Measurements from ENCODE around the gene EFNA1.

The EFNA1 gene

GRCh38 chr1:155173478-155174323 is 46.0 kb downstream of the EFNA1 start, which contains the start of gene TRIM46:
TSS of gene TRIM46 (plus strand) at chr1:155173849. CDS start at chr1:155173967, 118 bp downstream.
- Histone ChIP-seq H3K4me3 (ENCODE audit: low read depth, low read length) (peak within 1 kb of the TSS; percentile 96), H3K27me3 (replicated peaks) (no peaks in the 10 kb centered on the region), H3K27ac (peak within 1 kb of the TSS; percentile 90), H3K36me3 (replicated peaks) (peaks cover 23% of the 10 kb centered on the region)
- peak; percentile 49 for DNase-seq
- no peak for TF ChIP-seq CTCF (IDR thresholded peaks at IDR 0.05; ENCODE audit: low read depth, low read length, missing control alignments)
- in situ Hi-C loops (cut with HindIII; ENCODE audit: low pct_ligation_motif_present, low sequenced_read_pairs) = no loop called here

DNA sequence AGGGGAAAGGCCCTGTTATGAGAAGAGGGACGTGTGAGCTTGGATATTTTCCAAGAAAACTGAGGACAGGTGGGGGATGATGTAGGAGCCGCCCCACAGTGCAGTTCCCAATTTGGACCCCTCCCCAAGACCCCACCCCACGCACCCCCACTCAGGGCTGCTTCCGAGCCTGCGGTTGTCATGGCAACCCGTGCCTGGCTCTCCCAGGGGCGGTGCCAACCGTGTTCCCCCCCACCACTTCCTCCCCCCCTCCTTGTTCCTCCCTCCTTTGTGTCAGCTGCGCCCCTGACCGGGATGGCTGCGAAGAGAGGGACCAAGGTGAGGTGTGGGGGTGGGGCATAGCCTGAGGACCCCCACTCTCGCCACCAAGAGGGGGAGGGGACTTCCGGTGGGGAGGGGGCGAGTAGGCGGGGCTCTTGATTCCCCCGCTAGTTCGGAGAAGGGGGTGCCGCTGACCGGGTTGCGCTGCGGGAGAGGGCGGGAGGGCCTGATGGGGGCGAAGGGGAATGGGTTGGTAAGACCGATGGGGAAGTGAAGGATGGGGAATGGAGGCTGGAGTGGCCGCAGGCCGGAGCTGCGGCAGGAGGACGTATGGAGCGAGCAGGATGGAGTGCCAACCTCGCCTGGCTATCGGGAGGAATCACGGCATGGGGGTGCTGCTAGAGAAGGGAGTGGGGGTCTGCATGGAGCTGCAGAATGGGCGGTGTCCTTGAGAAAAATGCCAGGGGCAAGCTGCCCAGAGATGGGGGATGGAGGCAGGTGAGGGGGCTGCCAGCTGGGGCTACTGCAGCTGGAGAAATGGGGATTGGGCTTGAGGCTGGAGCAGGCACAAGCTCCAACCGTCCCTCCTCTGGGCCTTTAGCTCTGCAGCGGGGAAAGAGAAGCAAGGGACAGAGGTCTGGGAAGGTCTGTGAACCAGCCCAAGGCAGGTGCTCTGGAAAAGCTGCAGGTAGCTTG is 46.9 kb downstream of the EFNA1 start:
- TF ChIP-seq CTCF (IDR thresholded peaks at IDR 0.05; ENCODE audit: low read depth, low read length, missing control alignments) = no peak
- H3K4me3 ChIP-seq (ENCODE audit: low read depth, low read length) = peak overlapping the region; percentile 96
- H3K36me3 ChIP-seq (replicated peaks) = peaks cover 27% of the 10 kb centered on the region
- H3K27ac ChIP-seq = no peak overlapping the region
- in situ Hi-C loops (cut with HindIII; ENCODE audit: low pct_ligation_motif_present, low sequenced_read_pairs) = no loop called here
- H3K27me3 ChIP-seq (replicated peaks) = no peaks in the 10 kb centered on the region
- no peak for DNase-seq

GRCh38 chr1:155175281-155175926 is 47.7 kb downstream of the EFNA1 start:
- no peak overlapping the region for H3K27ac ChIP-seq
- in situ Hi-C loops (cut with HindIII; ENCODE audit: low pct_ligation_motif_present, low sequenced_read_pairs) = no loop called here
- peak overlapping the region; percentile 96 for H3K4me3 ChIP-seq (ENCODE audit: low read depth, low read length)
- H3K36me3 ChIP-seq (replicated peaks) = peaks cover 31% of the 10 kb centered on the region
- H3K27me3 ChIP-seq (replicated peaks) = no peaks in the 10 kb centered on the region
- DNase-seq = no peak
- no peak for TF ChIP-seq CTCF (IDR thresholded peaks at IDR 0.05; ENCODE audit: low read depth, low read length, missing control alignments)

DNA sequence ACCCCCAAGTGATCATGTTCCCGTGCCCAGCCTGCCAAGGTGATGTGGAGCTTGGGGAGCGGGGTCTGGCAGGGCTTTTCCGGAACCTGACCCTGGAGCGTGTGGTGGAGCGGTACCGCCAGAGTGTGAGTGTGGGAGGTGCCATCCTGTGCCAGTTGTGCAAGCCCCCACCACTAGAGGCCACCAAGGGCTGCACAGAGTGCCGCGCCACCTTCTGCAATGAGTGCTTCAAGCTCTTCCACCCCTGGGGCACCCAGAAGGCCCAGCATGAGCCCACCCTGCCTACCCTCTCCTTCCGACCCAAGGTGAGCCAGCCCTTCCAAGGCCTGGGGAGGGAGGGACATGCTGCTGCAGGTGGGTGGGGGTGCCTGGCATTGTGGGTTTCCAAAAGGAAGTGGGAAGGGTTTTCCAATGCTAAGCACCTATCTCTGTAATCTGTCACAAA is 48.3 kb downstream of the EFNA1 start:
- Histone ChIP-seq H3K4me3 (ENCODE audit: low read depth, low read length) (no peak overlapping the region), H3K27me3 (replicated peaks) (no peaks in the 10 kb centered on the region), H3K36me3 (replicated peaks) (peaks cover 32% of the 10 kb centered on the region), H3K27ac (no peak overlapping the region)
- in situ Hi-C loops (cut with HindIII; ENCODE audit: low pct_ligation_motif_present, low sequenced_read_pairs) = no loop called here
- no peak for DNase-seq
- no peak for TF ChIP-seq CTCF (IDR thresholded peaks at IDR 0.05; ENCODE audit: low read depth, low read length, missing control alignments)

DNA sequence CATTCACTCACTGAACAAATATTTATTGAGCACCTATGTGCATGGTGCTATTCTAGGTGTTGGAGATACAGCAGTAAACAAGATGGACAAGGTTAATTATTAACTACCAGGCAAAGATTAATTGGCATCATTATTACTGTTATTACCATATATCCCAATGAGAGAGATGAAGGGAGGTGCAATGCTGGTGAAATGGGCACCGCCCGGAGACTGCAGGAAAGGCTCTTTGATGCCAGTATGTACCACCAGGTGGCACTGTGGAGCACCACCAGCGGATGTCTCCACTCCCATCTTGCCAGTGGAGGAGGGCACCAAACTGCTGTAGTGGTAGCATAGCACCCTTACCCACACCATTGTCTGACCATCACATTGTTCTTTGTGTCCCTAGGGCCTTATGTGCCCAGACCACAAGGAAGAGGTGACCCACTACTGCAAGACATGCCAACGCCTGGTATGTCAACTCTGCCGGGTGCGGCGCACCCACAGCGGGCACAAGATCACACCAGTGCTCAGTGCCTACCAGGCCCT is 48.9 kb downstream of the EFNA1 start:
- in situ Hi-C loops (cut with HindIII; ENCODE audit: low pct_ligation_motif_present, low sequenced_read_pairs) = no loop called here
- TF ChIP-seq CTCF (IDR thresholded peaks at IDR 0.05; ENCODE audit: low read depth, low read length, missing control alignments) = peak; percentile 93
- H3K27me3 ChIP-seq (replicated peaks) = no peaks in the 10 kb centered on the region
- no peak overlapping the region for H3K4me3 ChIP-seq (ENCODE audit: low read depth, low read length)
- H3K36me3 ChIP-seq (replicated peaks) = peaks cover 32% of the 10 kb centered on the region
- DNase-seq = peak; percentile 61
- H3K27ac ChIP-seq = no peak overlapping the region
